ENCODE measurements around the gene TCP11.
A peak's percentile ranks its signal among the peaks of the same experiment; 100 is the strongest.

Gene TCP11

GRCh38 chr6:35173044-35173426 lies 31.9 kb upstream of the TCP11 start:
- Histone ChIP-seq H3K79me2 (ENCODE audit: control insufficient read depth, insufficient read depth, low read length, unreplicated experiment) (no peaks in the 10 kb centered on the region), H3K4me3 (ENCODE audit: low read depth, low read length) (no peak overlapping the region), H3K4me1 (ENCODE audit: control insufficient read depth, insufficient read depth, low read length, unreplicated experiment) (peaks cover 46% of the 10 kb centered on the region), H3K27ac (ENCODE audit: low read depth, low read length) (no peak overlapping the region), H3K36me3 (ENCODE audit: insufficient read depth, low read length) (no peaks in the 10 kb centered on the region), H2AFZ (ENCODE audit: low read length, unreplicated experiment) (peak overlapping the region; percentile 24), H3K27me3 (ENCODE audit: insufficient read depth, low read length) (no peaks in the 10 kb centered on the region)

GRCh38 chr6:35170891-35171290 lies 29.8 kb upstream of the TCP11 start:
- H3K4me3 ChIP-seq (ENCODE audit: low read depth, low read length) = no peak overlapping the region
- no peak overlapping the region for H3K27ac ChIP-seq (ENCODE audit: low read depth, low read length)
- no peaks in the 10 kb centered on the region for H3K36me3 ChIP-seq (ENCODE audit: insufficient read depth, low read length)
- H2AFZ ChIP-seq (ENCODE audit: low read length, unreplicated experiment) = no peak overlapping the region
- no peaks in the 10 kb centered on the region for H3K79me2 ChIP-seq (ENCODE audit: control insufficient read depth, insufficient read depth, low read length, unreplicated experiment)
- H3K27me3 ChIP-seq (ENCODE audit: insufficient read depth, low read length) = no peaks in the 10 kb centered on the region
- peaks cover 43% of the 10 kb centered on the region for H3K4me1 ChIP-seq (ENCODE audit: control insufficient read depth, insufficient read depth, low read length, unreplicated experiment)

- H3K27me3 ChIP-seq (ENCODE audit: insufficient read depth, low read length) = no peaks in the 10 kb centered on the region
- H3K79me2 ChIP-seq (ENCODE audit: control insufficient read depth, insufficient read depth, low read length, unreplicated experiment) = no peaks in the 10 kb centered on the region
- H3K4me3 ChIP-seq (ENCODE audit: low read depth, low read length) = no peak overlapping the region
- H3K36me3 ChIP-seq (ENCODE audit: insufficient read depth, low read length) = no peaks in the 10 kb centered on the region
- no peak overlapping the region for H2AFZ ChIP-seq (ENCODE audit: low read length, unreplicated experiment)
- H3K4me1 ChIP-seq (ENCODE audit: control insufficient read depth, insufficient read depth, low read length, unreplicated experiment) = peaks cover 50% of the 10 kb centered on the region
- H3K27ac ChIP-seq (ENCODE audit: low read depth, low read length) = peak overlapping the region; percentile 40
Measured at GRCh38 chr6:35170166-35170565, 29.0 kb upstream of the TCP11 start.

- Histone ChIP-seq H3K36me3 (ENCODE audit: insufficient read depth, low read length) (no peaks in the 10 kb centered on the region), H3K4me3 (ENCODE audit: low read depth, low read length) (no peak overlapping the region), H3K79me2 (ENCODE audit: control insufficient read depth, insufficient read depth, low read length, unreplicated experiment) (no peaks in the 10 kb centered on the region), H3K27me3 (ENCODE audit: insufficient read depth, low read length) (no peaks in the 10 kb centered on the region), H3K27ac (ENCODE audit: low read depth, low read length) (no peak overlapping the region), H2AFZ (ENCODE audit: low read length, unreplicated experiment) (no peak overlapping the region), H3K4me1 (ENCODE audit: control insufficient read depth, insufficient read depth, low read length, unreplicated experiment) (peaks cover 47% of the 10 kb centered on the region)
Measured at GRCh38 chr6:35168461-35168861, 27.3 kb upstream of the TCP11 start.

GRCh38 chr6:35167505-35167904 lies 26.4 kb upstream of the TCP11 start:
- Histone ChIP-seq H3K79me2 (ENCODE audit: control insufficient read depth, insufficient read depth, low read length, unreplicated experiment) (no peaks in the 10 kb centered on the region), H3K4me3 (ENCODE audit: low read depth, low read length) (no peak overlapping the region), H3K4me1 (ENCODE audit: control insufficient read depth, insufficient read depth, low read length, unreplicated experiment) (peaks cover 43% of the 10 kb centered on the region), H2AFZ (ENCODE audit: low read length, unreplicated experiment) (no peak overlapping the region), H3K36me3 (ENCODE audit: insufficient read depth, low read length) (no peaks in the 10 kb centered on the region), H3K27me3 (ENCODE audit: insufficient read depth, low read length) (no peaks in the 10 kb centered on the region), H3K27ac (ENCODE audit: low read depth, low read length) (no peak overlapping the region)

- no peaks in the 10 kb centered on the region for H3K27me3 ChIP-seq (ENCODE audit: insufficient read depth, low read length)
- no peak overlapping the region for H3K4me3 ChIP-seq (ENCODE audit: low read depth, low read length)
- peaks cover 48% of the 10 kb centered on the region for H3K4me1 ChIP-seq (ENCODE audit: control insufficient read depth, insufficient read depth, low read length, unreplicated experiment)
- H3K36me3 ChIP-seq (ENCODE audit: insufficient read depth, low read length) = no peaks in the 10 kb centered on the region
- H2AFZ ChIP-seq (ENCODE audit: low read length, unreplicated experiment) = no peak overlapping the region
- peak overlapping the region; percentile 56 for H3K27ac ChIP-seq (ENCODE audit: low read depth, low read length)
- no peaks in the 10 kb centered on the region for H3K79me2 ChIP-seq (ENCODE audit: control insufficient read depth, insufficient read depth, low read length, unreplicated experiment)
Measured at GRCh38 chr6:35166520-35166919, 25.4 kb upstream of the TCP11 start.

GRCh38 chr6:35166116-35166515 lies 25.0 kb upstream of the TCP11 start:
- no peaks in the 10 kb centered on the region for H3K79me2 ChIP-seq (ENCODE audit: control insufficient read depth, insufficient read depth, low read length, unreplicated experiment)
- H3K4me3 ChIP-seq (ENCODE audit: low read depth, low read length) = no peak overlapping the region
- peak overlapping the region; percentile 43 for H2AFZ ChIP-seq (ENCODE audit: low read length, unreplicated experiment)
- H3K27ac ChIP-seq (ENCODE audit: low read depth, low read length) = peak overlapping the region; percentile 56
- H3K36me3 ChIP-seq (ENCODE audit: insufficient read depth, low read length) = no peaks in the 10 kb centered on the region
- peaks cover 44% of the 10 kb centered on the region for H3K4me1 ChIP-seq (ENCODE audit: control insufficient read depth, insufficient read depth, low read length, unreplicated experiment)
- H3K27me3 ChIP-seq (ENCODE audit: insufficient read depth, low read length) = no peaks in the 10 kb centered on the region

- no peak overlapping the region for H3K4me3 ChIP-seq (ENCODE audit: low read depth, low read length)
- no peaks in the 10 kb centered on the region for H3K79me2 ChIP-seq (ENCODE audit: control insufficient read depth, insufficient read depth, low read length, unreplicated experiment)
- no peaks in the 10 kb centered on the region for H3K27me3 ChIP-seq (ENCODE audit: insufficient read depth, low read length)
- H3K27ac ChIP-seq (ENCODE audit: low read depth, low read length) = peak overlapping the region; percentile 56
- H3K4me1 ChIP-seq (ENCODE audit: control insufficient read depth, insufficient read depth, low read length, unreplicated experiment) = peaks cover 39% of the 10 kb centered on the region
- H2AFZ ChIP-seq (ENCODE audit: low read length, unreplicated experiment) = peak overlapping the region; percentile 43
- H3K36me3 ChIP-seq (ENCODE audit: insufficient read depth, low read length) = no peaks in the 10 kb centered on the region
Measured at GRCh38 chr6:35165630-35166071, 24.5 kb upstream of the TCP11 start.

- peaks cover 32% of the 10 kb centered on the region for H3K4me1 ChIP-seq (ENCODE audit: control insufficient read depth, insufficient read depth, low read length, unreplicated experiment)
- no peaks in the 10 kb centered on the region for H3K36me3 ChIP-seq (ENCODE audit: insufficient read depth, low read length)
- H3K27me3 ChIP-seq (ENCODE audit: insufficient read depth, low read length) = no peaks in the 10 kb centered on the region
- H3K79me2 ChIP-seq (ENCODE audit: control insufficient read depth, insufficient read depth, low read length, unreplicated experiment) = no peaks in the 10 kb centered on the region
- no peak overlapping the region for H3K4me3 ChIP-seq (ENCODE audit: low read depth, low read length)
- H3K27ac ChIP-seq (ENCODE audit: low read depth, low read length) = no peak overlapping the region
- no peak overlapping the region for H2AFZ ChIP-seq (ENCODE audit: low read length, unreplicated experiment)
Measured at GRCh38 chr6:35164868-35165267, 23.7 kb upstream of the TCP11 start.

- no peaks in the 10 kb centered on the region for H3K27me3 ChIP-seq (ENCODE audit: insufficient read depth, low read length)
Measured at GRCh38 chr6:35164277-35164676, 23.1 kb upstream of the TCP11 start.

GRCh38 chr6:35163836-35164235 lies 22.7 kb upstream of the TCP11 start:
- H2AFZ ChIP-seq (ENCODE audit: low read length, unreplicated experiment) = no peak overlapping the region
- H3K27ac ChIP-seq (ENCODE audit: low read depth, low read length) = no peak overlapping the region
- H3K36me3 ChIP-seq (ENCODE audit: insufficient read depth, low read length) = no peaks in the 10 kb centered on the region
- no peaks in the 10 kb centered on the region for H3K27me3 ChIP-seq (ENCODE audit: insufficient read depth, low read length)
- no peak overlapping the region for H3K4me3 ChIP-seq (ENCODE audit: low read depth, low read length)
- H3K79me2 ChIP-seq (ENCODE audit: control insufficient read depth, insufficient read depth, low read length, unreplicated experiment) = no peaks in the 10 kb centered on the region
- peaks cover 28% of the 10 kb centered on the region for H3K4me1 ChIP-seq (ENCODE audit: control insufficient read depth, insufficient read depth, low read length, unreplicated experiment)

More at GRCh38 chr6:35164277-35164676, 23.1 kb upstream of the TCP11 start:
- Histone ChIP-seq H3K36me3 (ENCODE audit: insufficient read depth, low read length) (no peaks in the 10 kb centered on the region), H3K27ac (ENCODE audit: low read depth, low read length) (no peak overlapping the region), H3K4me1 (ENCODE audit: control insufficient read depth, insufficient read depth, low read length, unreplicated experiment) (peaks cover 28% of the 10 kb centered on the region), H3K79me2 (ENCODE audit: control insufficient read depth, insufficient read depth, low read length, unreplicated experiment) (no peaks in the 10 kb centered on the region), H2AFZ (ENCODE audit: low read length, unreplicated experiment) (no peak overlapping the region), H3K4me3 (ENCODE audit: low read depth, low read length) (no peak overlapping the region)

Measured in ACC112 (cell line).